ENCODE results near the gene STMN3.

- TF ChIP-seq CTCF (IDR thresholded peaks at IDR 0.05) = no peak
- no peak for TF ChIP-seq POLR2AphosphoS5 (IDR thresholded peaks at IDR 0.05)
These were observed 9.0 kb upstream of the STMN3 start for GRCh38 chr20:63661959-63662812.
